Right lobe of liver (tissue), 4 donors: ENCODE measurements around the gene LIMS1.

Source experiments
- CTCF ChIP-seq, 4 donors: fragments of 200-600 bp in 3 of 4; fragments of 450-650 bp in 1 of 4; IDR thresholded peaks; one replicate each; pipeline versions ENCODE4 v1.5.1 to v1.8.0; 2016 to 2022; ENCODE audit warnings: antibody characterized with exemption in 4 of 4, mild to moderate bottlenecking in 2 of 4
- POLR2A ChIP-seq: fragments of 450-650 bp; IDR thresholded peaks from one replicate; pipeline ENCODE4 v1.6.1; 2017; ENCODE audit warnings: antibody characterized with exemption, mild to moderate bottlenecking
- donor health status: DM: no; HTN: no; CAD: no.
- donor health status: DM: no; HTN: no; CAD: no.
- donor health status: DM: no; HTN: yes; CAD: no.

- TF ChIP-seq POLR2A (no peak), CTCF (IDR thresholded peaks at IDR 0.05) (no peak)
These were observed 167.5 kb downstream of the LIMS1 start for GRCh38 chr2:108701806-108702205.
